HG03045 (cell line): ENCODE measurements around the gene GUCY2D.

Source experiments
- ATAC-seq: cut with Tn5 transposase; IDR thresholded peaks from one replicate; pipeline ENCODE4 v1.9.1; 2021; ENCODE audit warnings: mild to moderate bottlenecking, moderate library complexity; ENCODE audit not compliant: unreplicated experiment

Gene GUCY2D

DNA sequence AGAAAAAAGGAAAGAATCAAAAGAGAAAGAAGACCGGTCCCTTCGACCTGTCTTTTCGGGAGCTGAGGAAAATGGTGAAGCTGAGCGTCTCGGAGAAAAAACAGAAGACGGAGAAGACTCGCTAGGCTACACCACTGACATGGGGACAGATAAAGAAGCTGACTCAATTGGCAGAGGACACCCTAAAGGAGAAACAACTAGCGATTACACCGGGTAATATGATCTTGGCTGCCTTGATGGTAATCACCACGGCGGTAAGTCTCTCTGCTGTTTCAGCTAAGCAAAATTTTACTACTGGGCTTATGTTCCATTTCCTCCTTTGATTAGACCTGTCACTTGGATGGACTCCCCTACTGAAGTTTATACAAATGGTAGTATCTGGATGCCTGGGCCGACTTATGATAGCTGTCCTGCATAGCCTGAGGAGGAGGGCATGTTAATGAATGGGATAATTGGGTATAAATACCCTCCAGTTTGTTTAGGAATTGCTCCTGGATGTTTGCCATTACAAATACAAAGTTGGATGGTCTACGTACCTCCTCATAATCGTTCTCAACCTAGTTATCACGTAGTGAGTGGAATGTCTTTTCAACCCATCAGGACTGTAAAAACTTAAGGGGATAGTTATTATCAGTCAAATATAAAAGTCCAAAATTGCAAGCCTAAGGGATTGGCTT, 60.5 kb downstream of the GUCY2D start:
- no peak for ATAC-seq

DNA sequence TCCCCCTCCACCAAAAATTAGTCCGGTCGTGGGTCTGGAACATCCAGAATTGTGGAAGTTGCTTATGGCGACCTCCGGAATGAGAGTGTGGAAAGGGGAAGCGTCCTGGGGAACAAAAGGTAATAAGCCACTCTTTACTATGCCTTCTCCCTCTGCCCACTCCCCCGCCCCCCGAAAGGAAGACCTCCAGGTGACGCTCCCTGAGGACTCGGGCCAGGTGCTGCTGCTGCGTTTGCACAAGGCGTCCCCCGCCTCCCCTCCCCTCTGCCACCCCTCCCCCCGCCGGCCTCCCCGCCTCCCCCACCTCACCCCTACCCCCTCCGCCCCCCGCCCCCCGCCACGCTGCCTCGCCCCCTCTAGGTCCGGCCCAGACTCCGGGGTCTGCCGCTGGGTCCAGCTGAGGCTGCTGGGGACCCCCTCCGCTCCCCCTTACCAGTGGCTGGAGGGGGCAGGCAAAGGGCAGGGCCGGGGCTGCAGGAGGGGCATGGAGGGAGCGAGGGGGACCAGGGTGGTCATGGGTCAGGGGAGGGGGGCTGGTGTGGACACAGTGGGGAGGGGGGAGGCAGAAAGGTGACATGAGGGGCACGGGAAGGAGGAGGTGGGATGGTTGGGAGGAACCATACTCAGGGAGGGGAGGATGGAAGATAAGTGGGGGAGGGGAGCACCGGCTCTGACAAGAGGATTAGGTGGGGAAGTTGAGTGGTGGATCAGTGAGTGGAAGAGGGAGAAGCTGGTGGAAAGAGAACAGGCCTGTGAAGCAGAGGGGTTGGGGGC, 61.5 kb downstream of the GUCY2D start:
- no peak for ATAC-seq

DNA sequence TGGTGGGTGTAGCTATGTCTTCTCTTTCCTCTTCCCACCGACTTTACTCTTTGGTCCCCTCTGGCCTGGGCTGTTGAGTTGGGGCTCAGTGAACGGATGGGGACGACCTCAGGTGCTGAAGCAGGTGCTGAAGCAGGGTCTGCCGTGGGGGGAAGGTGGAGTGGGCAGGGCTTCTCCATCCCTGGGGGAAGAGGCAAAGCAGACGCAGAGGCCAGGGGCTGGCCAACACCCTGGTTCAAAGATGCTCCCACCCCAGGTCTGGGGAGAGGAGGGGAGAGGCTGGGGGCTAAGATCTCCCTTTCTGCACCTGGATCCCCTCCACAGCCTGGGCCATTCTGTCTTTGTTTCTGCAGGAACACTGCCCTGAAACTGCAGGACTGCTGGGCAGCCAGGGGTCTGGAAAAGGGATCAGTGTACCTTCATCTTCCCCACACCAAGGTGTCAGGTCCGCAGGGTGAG, 62.2 kb downstream of the GUCY2D start:
- no peak for ATAC-seq

DNA sequence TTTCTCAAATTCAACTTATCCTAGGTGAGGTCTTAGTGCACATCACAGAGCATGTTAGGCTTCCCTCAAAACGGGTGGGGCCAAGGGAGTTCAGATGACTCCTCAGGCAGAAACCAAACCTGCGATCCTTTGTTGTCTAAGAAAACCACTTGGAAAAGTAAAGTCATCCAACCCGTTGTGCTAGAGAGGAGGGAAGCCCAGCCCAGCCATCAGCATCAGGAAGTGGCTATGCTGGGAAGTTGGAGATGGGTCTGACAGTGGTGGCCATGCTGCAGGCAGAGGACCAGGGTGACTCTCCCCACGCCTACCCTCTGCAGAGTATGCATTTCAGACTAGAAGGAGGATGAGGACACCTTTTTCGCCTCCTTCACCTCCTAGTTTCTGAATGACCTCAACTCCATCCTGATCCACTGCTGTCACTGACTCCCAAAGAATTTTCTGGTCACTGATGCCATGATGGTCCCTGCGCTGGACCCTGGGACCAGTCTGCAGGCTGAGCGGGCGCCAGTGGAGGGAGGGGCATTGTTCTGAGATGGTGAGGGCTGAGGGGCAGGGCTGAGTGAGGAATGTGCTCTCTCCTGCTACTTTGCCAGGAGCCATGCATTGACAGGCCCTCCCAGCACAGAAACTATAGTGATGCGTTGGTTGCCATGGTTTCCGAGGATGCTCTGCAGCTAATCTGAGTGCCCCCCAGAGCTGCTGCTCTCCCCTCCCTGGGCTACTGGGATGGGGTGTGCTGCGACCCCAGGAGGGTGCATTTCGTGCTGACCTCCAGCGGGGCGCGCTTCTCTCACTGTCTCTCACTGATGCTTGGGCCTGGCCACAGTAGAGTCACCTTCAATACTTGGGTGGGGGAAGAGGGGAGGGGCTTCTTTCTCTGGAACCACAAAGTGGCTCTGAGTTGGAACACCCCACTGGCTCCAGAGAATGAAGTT, 64.7 kb downstream of the GUCY2D start:
- no peak for ATAC-seq

GRCh38 chr17:8067806-8068205, 65.4 kb downstream of the GUCY2D start:
- ATAC-seq = no peak

- ATAC-seq = no peak
Observed at GRCh38 chr17:8068736-8069586, 66.5 kb downstream of the GUCY2D start.

DNA sequence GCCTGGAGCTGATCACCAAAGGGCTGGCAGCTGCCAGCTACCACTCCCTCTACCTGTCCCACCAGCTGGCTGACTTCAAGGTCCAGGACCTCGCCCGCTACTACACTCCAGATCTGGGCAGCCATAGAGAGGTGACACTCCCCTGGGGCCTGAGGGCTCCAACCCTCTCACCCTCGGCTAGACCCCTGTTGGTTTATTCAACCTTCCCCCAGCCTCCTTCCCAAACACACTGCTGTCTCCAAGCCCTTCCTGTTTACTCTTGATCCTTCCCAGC, 67.1 kb downstream of the GUCY2D start:
- ATAC-seq = no peak
